Gastroesophageal sphincter (tissue), 3 donors: ENCODE results near the gene ZNF417.

Experiments
- EP300 ChIP-seq: sonication (generic); formaldehyde crosslinking; IDR thresholded peaks from one replicate; pipeline ENCODE4 v1.6.1; 2017; ENCODE audit warnings: antibody characterized with exemption, mild to moderate bottlenecking
- POLR2A ChIP-seq, 2 donors: fragments of 450-650 bp; IDR thresholded peaks; one replicate each; pipeline ENCODE4 v1.6.1; 2017; ENCODE audit warnings: antibody characterized with exemption in 2 of 2, mild to moderate bottlenecking in 2 of 2, moderate library complexity in 1 of 2
- TF ChIP-seq, protein P1 (sequence below), 4 experiments: fragments of 200-600 bp in 2 of 4; fragments of 450-650 bp in 2 of 4; sonication (generic) in 1 of 4; IDR thresholded peaks; one replicate each; pipeline ENCODE4 v1.5.1; 2017 to 2019; ENCODE audit warnings: antibody characterized with exemption in 4 of 4, mild to moderate bottlenecking in 2 of 4, moderate library complexity in 2 of 4

DNA sequence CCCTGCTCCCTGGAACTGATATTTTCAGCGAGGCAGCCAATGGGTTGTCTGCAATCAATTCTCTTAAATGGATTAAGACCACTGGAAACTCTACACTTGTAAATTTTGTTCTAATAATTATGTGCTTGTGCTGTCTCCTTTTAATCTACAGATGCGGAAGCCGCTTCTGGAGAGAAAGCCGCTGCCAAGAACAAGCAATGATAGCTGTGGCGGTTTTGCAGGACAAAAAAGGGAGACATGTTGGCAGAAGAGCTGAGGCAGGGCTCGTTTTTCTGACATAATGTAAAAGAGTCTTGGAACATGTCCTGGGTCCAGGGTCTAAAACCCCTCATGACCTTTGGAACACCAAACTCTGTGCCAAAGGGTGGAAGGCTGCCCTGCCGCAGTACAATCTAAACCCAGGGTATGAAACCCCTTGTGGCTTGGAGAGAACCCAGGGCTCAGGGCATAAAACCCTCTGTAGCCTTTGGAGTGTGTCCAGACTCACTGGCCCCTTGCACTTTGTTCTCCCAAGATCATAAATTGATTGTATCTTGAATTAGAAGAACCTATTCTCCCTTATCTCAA is 12.7 kb downstream of the ZNF417 start:
- TF ChIP-seq, protein P1, sequence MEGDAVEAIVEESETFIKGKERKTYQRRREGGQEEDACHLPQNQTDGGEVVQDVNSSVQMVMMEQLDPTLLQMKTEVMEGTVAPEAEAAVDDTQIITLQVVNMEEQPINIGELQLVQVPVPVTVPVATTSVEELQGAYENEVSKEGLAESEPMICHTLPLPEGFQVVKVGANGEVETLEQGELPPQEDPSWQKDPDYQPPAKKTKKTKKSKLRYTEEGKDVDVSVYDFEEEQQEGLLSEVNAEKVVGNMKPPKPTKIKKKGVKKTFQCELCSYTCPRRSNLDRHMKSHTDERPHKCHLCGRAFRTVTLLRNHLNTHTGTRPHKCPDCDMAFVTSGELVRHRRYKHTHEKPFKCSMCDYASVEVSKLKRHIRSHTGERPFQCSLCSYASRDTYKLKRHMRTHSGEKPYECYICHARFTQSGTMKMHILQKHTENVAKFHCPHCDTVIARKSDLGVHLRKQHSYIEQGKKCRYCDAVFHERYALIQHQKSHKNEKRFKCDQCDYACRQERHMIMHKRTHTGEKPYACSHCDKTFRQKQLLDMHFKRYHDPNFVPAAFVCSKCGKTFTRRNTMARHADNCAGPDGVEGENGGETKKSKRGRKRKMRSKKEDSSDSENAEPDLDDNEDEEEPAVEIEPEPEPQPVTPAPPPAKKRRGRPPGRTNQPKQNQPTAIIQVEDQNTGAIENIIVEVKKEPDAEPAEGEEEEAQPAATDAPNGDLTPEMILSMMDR (IDR thresholded peaks at IDR 0.05), result no peak
- no peak for TF ChIP-seq POLR2A (IDR thresholded peaks at IDR 0.05)
- no peak for TF ChIP-seq EP300
